Right atrium auricular region (tissue), 2 donors: ENCODE results near the gene AZI2. TPM values are rescaled to one million over a fixed set of nuclear protein-coding genes. Genes with fewer than 3 reads are reported as not detected.
A peak's percentile ranks its signal among the peaks of the same experiment; 100 is the strongest.

Source experiments
- DNase-seq: peaks from one replicate; pipeline ENCODE4 v3.0.0-alpha.2; 2019; ENCODE audit warnings: low spot score
- H3K27ac ChIP-seq, 2 donors: fragments of 200-600 bp; sonication (generic); 1 replicate in 1 of 2; 2 replicates in 1 of 2; pipeline ENCODE4 v1.5.1; 2016 to 2019
- H3K27me3 ChIP-seq, 2 donors: fragments of 200-600 bp; sonication (generic); one replicate each; pipeline versions ENCODE4 v1.5.1 to v1.6.0; 2017 to 2019
- H3K36me3 ChIP-seq: fragments of 200-600 bp; sonication (generic); one replicate; pipeline ENCODE4 v1.5.1; 2016
- H3K4me1 ChIP-seq, 2 donors: fragments of 200-600 bp; sonication (generic); one replicate each; pipeline versions ENCODE4 v1.5.1 to v1.6.0; 2017 to 2019
- H3K4me3 ChIP-seq, 2 donors: fragments of 200-600 bp; sonication (generic); 1 replicate in 1 of 2; 2 replicates in 1 of 2; pipeline ENCODE4 v1.5.1; 2017 to 2019; ENCODE audit warnings: mild to moderate bottlenecking in 1 of 2, moderate library complexity in 1 of 2
- H3K9me3 ChIP-seq, 2 donors: fragments of 200-600 bp; sonication (generic); one replicate each; pipeline ENCODE4 v1.5.1; 2019
- total RNA-seq, 2 donors: library from RNA; depleted of rRNA; stranded (reverse); fragments of >200 nt; gene quantifications; one replicate each; pipeline ENCODE4 v1.1.0, GENCODE V29; 2016
- TF ChIP-seq, protein P1 (sequence below), 2 donors: fragments of 200-600 bp; sonication (generic); IDR thresholded peaks; one replicate each; pipeline ENCODE4 v1.5.1; 2019; ENCODE audit warnings: antibody characterized with exemption in 2 of 2

AZI2 gene
- total RNA-seq, 2 donors from 2014 or later = 21.8 to 49.2 TPM

DNA sequence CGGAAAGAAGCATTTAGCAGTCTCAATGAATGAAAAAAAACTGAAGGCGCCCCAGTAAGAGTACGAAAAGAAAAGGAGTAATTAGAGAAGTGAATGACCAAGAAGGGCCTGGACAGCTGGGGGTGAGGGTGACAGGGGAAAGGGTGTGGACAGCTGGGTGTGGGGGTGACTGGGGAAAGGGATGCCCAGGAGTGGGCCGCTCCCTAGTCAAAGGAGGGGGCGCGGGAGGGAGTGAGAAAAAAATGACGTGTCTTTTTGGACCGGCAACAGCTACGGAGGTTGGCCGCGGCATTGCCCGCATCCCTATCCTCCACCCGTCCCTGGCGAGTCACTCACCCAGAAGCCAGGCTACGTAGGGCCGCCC lies 377 bp downstream of the AZI2 start:
- peaks cover 2% of the 10 kb centered on the region for H3K36me3 ChIP-seq
- peaks cover 0 to 3% of the 10 kb centered on the region in 2 donors for H3K9me3 ChIP-seq
- H3K4me3 ChIP-seq = peak overlapping the region; percentile 70 to 79
- peaks cover 0 to 58% of the 10 kb centered on the region in 2 donors for H3K4me1 ChIP-seq
- H3K27ac ChIP-seq = peak overlapping the region; percentile 98
- TF ChIP-seq, protein P1, sequence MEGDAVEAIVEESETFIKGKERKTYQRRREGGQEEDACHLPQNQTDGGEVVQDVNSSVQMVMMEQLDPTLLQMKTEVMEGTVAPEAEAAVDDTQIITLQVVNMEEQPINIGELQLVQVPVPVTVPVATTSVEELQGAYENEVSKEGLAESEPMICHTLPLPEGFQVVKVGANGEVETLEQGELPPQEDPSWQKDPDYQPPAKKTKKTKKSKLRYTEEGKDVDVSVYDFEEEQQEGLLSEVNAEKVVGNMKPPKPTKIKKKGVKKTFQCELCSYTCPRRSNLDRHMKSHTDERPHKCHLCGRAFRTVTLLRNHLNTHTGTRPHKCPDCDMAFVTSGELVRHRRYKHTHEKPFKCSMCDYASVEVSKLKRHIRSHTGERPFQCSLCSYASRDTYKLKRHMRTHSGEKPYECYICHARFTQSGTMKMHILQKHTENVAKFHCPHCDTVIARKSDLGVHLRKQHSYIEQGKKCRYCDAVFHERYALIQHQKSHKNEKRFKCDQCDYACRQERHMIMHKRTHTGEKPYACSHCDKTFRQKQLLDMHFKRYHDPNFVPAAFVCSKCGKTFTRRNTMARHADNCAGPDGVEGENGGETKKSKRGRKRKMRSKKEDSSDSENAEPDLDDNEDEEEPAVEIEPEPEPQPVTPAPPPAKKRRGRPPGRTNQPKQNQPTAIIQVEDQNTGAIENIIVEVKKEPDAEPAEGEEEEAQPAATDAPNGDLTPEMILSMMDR (IDR thresholded peaks at IDR 0.05) = no peak
- peak; percentile 95 for DNase-seq
- H3K27me3 ChIP-seq = no peaks in the 10 kb centered on the region

DNA sequence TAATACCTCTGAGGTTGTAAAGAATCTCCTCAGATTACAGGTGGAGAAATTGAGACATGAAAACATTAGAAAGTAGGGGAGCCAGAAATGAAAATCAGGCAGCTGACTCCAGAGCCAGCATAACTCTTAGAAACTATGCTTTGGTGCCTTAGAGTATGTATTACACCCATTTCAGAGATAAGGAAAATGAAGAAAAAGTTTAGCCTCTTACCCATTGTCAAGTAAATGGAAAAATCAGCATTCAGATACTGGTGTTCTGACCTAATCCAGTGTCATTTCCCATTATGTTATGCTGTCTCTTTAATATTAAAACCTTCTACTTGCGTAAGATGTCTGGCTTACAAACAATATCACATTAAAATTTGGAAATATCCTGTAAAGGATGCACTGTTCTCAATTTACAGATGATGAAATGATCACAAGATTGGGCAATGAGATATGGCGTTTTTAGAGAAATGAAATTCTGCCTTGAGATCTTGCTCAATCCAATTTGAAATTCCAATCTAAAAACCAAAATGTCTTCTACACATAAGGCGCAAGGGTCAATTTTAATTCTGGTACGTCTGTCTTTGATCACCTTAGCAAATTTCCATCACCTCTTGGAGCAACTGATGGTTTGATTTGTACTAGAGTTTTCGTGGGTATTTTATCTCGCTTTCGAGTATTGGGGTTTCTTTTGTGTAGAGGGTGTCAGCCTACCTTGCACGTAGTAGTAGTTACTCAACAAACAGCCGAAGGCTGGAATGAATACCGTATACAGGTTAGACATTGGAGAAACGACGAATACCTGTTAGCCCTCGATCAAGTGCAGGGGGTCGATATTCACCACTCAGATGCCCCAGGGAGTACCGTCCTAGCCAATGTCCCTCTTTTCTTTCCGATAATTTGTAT lies 1.0 kb downstream of the AZI2 start:
- Histone ChIP-seq H3K4me3 (peak overlapping the region; percentile 70 to 79), H3K9me3 (no peaks in the 10 kb centered on the region), H3K4me1 (peaks cover 0 to 65% of the 10 kb centered on the region in 2 donors), H3K36me3 (no peaks in the 10 kb centered on the region), H3K27me3 (no peaks in the 10 kb centered on the region), H3K27ac (peak overlapping the region; percentile 98)
- DNase-seq = no peak
- TF ChIP-seq, protein P1 (IDR thresholded peaks at IDR 0.05) = no peak

DNA sequence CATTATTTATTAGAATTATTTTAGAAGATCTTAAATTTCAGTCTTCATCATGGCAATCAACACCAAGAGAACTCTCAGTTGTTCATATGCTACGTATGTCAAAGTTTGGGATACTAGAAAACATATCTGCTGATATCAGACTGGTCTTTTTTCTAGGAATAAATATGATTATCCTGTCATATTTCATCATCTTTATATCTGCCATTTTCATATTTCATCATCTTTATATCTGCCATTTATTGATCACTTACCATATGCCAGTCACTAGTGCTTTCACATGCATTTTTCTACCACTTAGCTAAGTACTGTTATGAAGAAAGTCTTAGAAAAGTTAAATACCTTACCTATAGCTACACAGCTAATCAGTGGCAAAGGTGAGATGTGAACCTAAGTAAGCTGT lies 2.9 kb downstream of the AZI2 start:
- TF ChIP-seq, protein P1 (IDR thresholded peaks at IDR 0.05) = no peak
- H3K4me3 ChIP-seq = no peak overlapping the region
- H3K9me3 ChIP-seq = no peaks in the 10 kb centered on the region
- peaks cover 0 to 57% of the 10 kb centered on the region in 2 donors for H3K4me1 ChIP-seq
- no peaks in the 10 kb centered on the region for H3K27me3 ChIP-seq
- no peak overlapping the region for H3K27ac ChIP-seq
- no peaks in the 10 kb centered on the region for H3K36me3 ChIP-seq
- no peak for DNase-seq

DNA sequence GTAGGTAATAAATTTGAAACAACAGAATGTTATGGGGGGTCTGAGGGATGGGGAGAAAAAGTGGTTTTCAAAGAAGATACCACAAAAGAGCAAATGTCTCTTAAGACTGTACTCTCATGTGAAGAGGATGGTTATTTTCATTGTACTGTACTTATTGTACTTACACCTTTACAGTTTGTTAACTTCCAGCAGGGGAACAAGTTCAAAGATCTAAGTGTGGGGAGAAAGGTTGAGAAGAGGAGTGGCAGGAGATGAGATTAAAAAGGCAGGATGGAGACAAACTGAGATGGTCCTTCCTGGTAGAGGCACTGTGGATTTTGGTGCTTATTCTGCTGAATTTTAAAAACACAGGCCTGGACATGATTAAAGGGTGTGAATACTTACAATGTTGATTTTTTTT lies 5.5 kb downstream of the AZI2 start:
- TF ChIP-seq, protein P1 (IDR thresholded peaks at IDR 0.05) = no peak
- no peak for DNase-seq
- no peak overlapping the region for H3K27ac ChIP-seq
- H3K36me3 ChIP-seq = peaks cover 9% of the 10 kb centered on the region
- no peaks in the 10 kb centered on the region for H3K27me3 ChIP-seq
- H3K4me1 ChIP-seq = peaks cover 0 to 45% of the 10 kb centered on the region in 2 donors
- no peaks in the 10 kb centered on the region for H3K9me3 ChIP-seq
- no peak overlapping the region for H3K4me3 ChIP-seq

GRCh38 chr3:28337230-28337629 lies 11.4 kb downstream of the AZI2 start:
- Histone ChIP-seq H3K27ac (no peak overlapping the region), H3K4me1 (no peaks in the 10 kb centered on the region), H3K27me3 (no peaks in the 10 kb centered on the region), H3K9me3 (no peaks in the 10 kb centered on the region), H3K4me3 (no peak overlapping the region), H3K36me3 (peaks cover 26% of the 10 kb centered on the region)
- no peak for DNase-seq
- TF ChIP-seq, protein P1 (IDR thresholded peaks at IDR 0.05) = no peak
